VCaP (cell line): ENCODE results near the gene AP5Z1.

ENCODE experiments used
- H3K27ac ChIP-seq: fragments of 450-650 bp; 2 replicates; pipeline ENCODE4 v1.5.1; 2017
- TF ChIP-seq, protein P1 (sequence below): fragments of 450-650 bp; conservative IDR thresholded peaks from 2 replicates; pipeline ENCODE4 v1.5.1; 2017; ENCODE audit warnings: mild to moderate bottlenecking, moderate library complexity

AP5Z1 gene

DNA sequence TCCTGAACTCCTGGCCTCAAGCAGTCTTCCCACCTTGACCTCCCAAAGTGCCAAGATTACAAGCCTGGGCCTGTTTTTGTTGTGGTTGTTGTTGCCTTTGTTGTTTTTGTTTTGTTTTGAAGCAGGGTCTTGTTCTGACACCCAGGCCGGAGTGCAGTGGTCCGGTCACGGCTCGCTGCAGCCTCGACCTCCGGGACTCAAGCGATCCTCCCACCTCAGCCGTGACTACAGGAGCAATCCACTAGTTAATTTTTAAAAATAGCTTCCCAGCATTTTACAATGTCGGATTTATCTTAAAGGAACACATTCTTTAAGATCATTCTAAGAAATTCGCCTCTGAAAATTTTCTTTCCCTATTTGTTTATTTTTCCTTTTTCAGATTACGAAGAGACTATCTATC lies 27.7 kb upstream of the AP5Z1 start:
- TF ChIP-seq, protein P1, sequence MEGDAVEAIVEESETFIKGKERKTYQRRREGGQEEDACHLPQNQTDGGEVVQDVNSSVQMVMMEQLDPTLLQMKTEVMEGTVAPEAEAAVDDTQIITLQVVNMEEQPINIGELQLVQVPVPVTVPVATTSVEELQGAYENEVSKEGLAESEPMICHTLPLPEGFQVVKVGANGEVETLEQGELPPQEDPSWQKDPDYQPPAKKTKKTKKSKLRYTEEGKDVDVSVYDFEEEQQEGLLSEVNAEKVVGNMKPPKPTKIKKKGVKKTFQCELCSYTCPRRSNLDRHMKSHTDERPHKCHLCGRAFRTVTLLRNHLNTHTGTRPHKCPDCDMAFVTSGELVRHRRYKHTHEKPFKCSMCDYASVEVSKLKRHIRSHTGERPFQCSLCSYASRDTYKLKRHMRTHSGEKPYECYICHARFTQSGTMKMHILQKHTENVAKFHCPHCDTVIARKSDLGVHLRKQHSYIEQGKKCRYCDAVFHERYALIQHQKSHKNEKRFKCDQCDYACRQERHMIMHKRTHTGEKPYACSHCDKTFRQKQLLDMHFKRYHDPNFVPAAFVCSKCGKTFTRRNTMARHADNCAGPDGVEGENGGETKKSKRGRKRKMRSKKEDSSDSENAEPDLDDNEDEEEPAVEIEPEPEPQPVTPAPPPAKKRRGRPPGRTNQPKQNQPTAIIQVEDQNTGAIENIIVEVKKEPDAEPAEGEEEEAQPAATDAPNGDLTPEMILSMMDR, result no peak
- no peak overlapping the region for H3K27ac ChIP-seq

DNA sequence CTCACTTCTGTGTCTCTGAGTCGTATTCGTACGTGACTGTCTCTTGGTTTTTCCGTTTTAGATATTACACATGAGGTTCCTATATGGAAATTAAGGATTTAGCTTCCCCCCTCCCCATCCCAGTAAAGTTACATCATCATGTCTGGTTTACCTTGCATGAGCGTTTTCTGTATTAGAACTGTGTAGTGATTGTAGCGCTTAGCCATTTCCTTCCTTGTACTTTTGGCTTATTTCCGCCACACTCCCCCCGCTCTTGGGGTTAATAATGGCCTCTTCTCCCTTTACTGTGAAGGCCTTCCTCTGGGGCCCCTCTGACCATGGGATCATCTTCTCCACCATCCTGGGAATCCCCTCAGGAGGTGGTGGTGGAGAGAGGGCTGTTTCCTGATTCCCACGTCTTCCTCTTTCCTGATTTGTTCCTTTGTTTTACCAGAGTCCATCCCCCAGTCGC lies 27.2 kb upstream of the AP5Z1 start:
- TF ChIP-seq, protein P1, result no peak
- no peak overlapping the region for H3K27ac ChIP-seq

DNA sequence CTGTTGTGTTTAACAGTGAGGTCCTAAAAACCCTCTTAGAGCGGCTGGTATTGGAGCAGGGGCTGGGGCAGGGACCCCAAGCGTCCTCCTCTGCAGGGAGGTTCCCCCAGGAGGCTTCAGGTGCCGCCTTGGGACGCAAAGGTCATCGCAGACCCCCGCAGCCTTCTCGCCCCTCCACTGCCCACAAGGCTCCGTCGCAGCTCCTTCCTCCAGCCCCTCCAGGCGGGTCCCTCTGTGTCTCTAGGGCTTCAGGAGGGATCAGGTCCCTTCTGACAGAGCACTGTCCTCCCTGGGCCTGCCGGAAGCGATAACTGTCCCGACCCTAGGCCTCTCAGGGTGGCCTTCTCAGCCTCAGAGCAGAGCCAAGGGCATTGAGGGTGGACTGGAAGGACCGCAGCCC lies 26.1 kb upstream of the AP5Z1 start:
- no peak overlapping the region for H3K27ac ChIP-seq
- TF ChIP-seq, protein P1, result no peak

DNA sequence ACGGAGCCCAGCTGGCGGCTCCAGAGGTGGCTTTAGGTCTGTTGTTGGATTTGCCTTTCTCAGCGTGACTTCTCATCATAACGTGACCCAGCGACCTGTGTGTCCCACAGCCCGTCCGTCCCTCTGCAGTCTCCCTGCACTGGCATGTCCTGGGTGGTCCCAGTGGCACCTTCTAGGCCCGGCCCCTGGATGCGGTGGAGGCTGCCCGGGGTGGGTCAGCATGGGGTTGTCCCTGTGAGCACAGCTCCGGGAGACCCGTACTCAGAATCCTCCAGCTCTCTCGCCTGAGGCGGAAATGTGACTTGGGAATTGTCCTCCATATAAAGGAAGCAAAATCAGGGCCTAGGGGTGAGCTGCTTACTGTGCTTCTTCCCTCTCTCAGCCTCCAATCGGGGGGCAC lies 25.6 kb upstream of the AP5Z1 start:
- TF ChIP-seq, protein P1, result no peak
- H3K27ac ChIP-seq, result no peak overlapping the region

DNA sequence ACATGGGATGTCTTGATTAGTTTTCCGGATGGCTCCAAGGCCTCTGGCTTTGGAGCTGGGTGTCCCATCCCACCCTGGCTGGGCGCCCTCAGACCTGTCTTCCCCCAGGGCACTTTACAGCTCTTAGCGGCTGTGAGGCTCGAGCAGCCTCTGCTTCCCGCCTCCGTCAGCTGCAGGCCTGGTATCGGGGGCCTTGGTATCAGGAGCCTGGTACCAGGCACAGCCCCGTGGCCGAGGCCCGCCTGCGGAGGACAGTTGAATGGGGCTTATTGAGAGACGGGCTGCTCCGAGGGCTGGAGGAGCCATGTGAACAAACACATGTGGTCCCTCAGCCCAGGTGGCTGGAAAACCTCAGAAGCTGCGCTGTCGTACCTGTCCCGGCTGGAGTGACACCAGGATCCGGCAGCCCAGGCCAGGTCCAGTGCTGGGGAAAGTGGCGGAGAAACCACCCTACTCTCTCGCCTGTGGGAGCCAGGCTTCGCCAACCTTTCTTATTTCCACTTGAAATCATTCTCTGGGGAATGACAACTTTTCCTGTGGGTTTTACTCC lies 23.9 kb upstream of the AP5Z1 start:
- TF ChIP-seq, protein P1, result no peak
- no peak overlapping the region for H3K27ac ChIP-seq

DNA sequence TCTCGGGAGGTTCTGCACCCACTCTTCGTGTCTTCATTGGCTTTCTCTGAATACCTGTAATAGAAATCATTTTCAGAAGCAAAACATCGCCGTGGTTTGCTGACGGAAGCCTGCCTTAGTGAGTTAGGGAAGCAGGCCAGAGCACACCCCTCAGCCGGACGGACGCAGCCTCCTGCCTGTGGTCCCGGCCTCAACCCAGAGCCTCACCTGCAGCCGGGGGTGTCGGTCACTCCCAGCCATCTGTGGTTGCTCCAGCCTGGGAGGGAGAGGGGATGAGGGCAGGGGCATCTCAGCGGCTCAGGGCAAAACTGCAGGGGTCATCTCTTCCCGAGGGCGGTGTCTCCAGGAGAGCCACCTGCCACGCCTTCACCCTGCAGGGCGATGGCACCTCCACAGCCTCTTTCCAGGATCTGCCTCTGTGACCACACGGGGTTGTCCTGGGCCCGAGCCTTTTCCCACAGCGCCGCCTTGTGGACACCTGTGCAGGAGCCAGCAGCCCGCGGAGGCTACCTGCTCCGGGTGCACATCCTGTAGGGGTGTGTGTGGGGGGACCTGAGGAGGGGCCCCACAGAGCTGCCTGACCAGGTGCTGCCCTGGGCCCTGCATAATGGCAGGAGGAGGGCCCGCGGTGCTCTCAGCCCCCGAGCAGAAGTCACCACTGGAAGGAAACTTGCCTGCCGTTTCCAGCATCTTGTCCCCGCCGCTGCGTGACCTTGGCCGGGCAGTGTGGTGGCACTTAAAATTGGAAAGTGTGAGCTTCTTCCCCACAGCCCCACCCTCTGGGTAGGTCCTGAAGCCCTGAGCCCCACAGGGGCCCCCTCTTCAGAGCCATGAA lies 21.6 kb upstream of the AP5Z1 start:
- no peak overlapping the region for H3K27ac ChIP-seq
- TF ChIP-seq, protein P1, result peak; percentile 92

DNA sequence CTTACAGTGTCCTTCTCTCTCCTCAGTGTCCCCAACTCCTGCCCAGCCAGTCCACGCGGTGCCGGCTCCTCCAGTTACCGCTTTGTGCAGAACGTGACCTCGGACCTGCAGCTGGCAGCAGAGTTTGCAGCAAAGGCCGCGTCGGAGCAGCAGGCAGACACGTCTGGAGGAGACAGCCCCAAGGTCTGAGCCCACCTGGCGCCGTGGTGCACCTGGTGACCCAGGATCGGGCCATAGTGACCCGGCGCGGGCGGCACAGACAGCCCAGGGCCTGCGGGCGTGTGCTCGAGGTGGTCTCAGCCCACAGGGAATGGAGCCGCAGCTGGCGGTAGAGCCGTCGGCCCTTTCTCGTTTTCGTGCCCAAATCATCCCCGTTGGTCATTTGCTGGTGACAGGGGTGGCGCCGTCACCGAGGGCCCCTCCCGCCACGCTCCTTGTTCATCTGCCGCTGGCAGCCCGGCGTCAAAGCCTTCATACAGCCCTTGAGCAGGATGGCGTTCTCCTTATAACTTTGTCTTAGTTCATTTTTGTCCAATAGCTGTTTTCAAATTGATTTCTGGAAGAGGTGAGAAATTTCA lies 20.9 kb upstream of the AP5Z1 start:
- no peak overlapping the region for H3K27ac ChIP-seq
- TF ChIP-seq, protein P1, result no peak
